Mucosa of gallbladder (tissue), 1 donor: ENCODE results near the gene ANKRD30B. TPM values are rescaled to one million over a fixed set of nuclear protein-coding genes. Genes with fewer than 3 reads are reported as not detected.
"Not testable (repeated sequence)": the region's sequence is repeated elsewhere in the genome, so short reads cannot be mapped to it uniquely, and the experiment has no call there.

ENCODE experiments used
- DNase-seq: peaks from one replicate; pipeline ENCODE4 v3.0.0-alpha.2; 2020; ENCODE audit warnings: low spot score
- total RNA-seq: library from RNA; stranded (reverse); gene quantifications from one replicate; pipeline ENCODE4 v1.2.1, GENCODE V29; 2021
- donor health status: DM: no; HTN: no; CAD: no.

ANKRD30B gene
- total RNA-seq: not detected

GRCh38 chr18:14747513-14748474 lies at the start of gene ANKRD30B:
Gene ANKRD30B (plus strand): TSS chr18:14748172. CDS start chr18:14748420, 248 bp downstream.
- no peak for DNase-seq

- DNase-seq: not testable (repeated sequence)
These were observed 46.5 kb upstream of the ANKRD30B start for GRCh38 chr18:14701286-14702040.

- DNase-seq: not testable (repeated sequence)
These were observed 38.2 kb upstream of the ANKRD30B start for GRCh38 chr18:14709761-14710160.

GRCh38 chr18:14721569-14721968 lies 26.4 kb upstream of the ANKRD30B start:
- DNase-seq: not testable (repeated sequence)

GRCh38 chr18:14739056-14739455 lies 8.9 kb upstream of the ANKRD30B start:
- DNase-seq: not testable (repeated sequence)

- DNase-seq: no peak
These were observed 1.1 kb upstream of the ANKRD30B start for GRCh38 chr18:14746897-14747296.

GRCh38 chr18:14748496-14748895 lies 524 bp downstream of the ANKRD30B start:
- DNase-seq: no peak

- DNase-seq: not testable (repeated sequence)
These were observed 15.6 kb downstream of the ANKRD30B start for GRCh38 chr18:14763566-14763965.

- DNase-seq: no peak
These were observed 19.5 kb downstream of the ANKRD30B start for GRCh38 chr18:14767474-14767873.

- DNase-seq: no peak
These were observed 20.3 kb downstream of the ANKRD30B start for GRCh38 chr18:14768241-14768640.

GRCh38 chr18:14769381-14769780 lies 21.4 kb downstream of the ANKRD30B start:
- DNase-seq: no peak

GRCh38 chr18:14776801-14777200 lies 28.8 kb downstream of the ANKRD30B start:
- DNase-seq: no peak

GRCh38 chr18:14781671-14782070 lies 33.7 kb downstream of the ANKRD30B start:
- no peak for DNase-seq

- DNase-seq: no peak
These were observed 36.2 kb downstream of the ANKRD30B start for GRCh38 chr18:14784133-14784532.

GRCh38 chr18:14796876-14797275 lies 48.9 kb downstream of the ANKRD30B start:
- DNase-seq: not testable (repeated sequence)

- not testable (repeated sequence) for DNase-seq
These were observed 50.2 kb downstream of the ANKRD30B start for GRCh38 chr18:14797969-14798764.

GRCh38 chr18:14811081-14811480 lies 63.1 kb downstream of the ANKRD30B start:
- not testable (repeated sequence) for DNase-seq

GRCh38 chr18:14826972-14827632 lies 79.1 kb downstream of the ANKRD30B start:
- not testable (repeated sequence) for DNase-seq

GRCh38 chr18:14841607-14842006 lies 93.6 kb downstream of the ANKRD30B start:
- not testable (repeated sequence) for DNase-seq

GRCh38 chr18:14851533-14851932 lies 103.6 kb downstream of the ANKRD30B start:
- DNase-seq: not testable (repeated sequence)

GRCh38 chr18:14855634-14856033 lies 107.7 kb downstream of the ANKRD30B start:
- DNase-seq: not testable (repeated sequence)
